HL-60 (cell line): Measurements from ENCODE around the gene CAMKK2.

Source experiments
- DNase-seq, 2 experiments: peaks; one replicate each; pipeline ENCODE4 v3.0.0-alpha.2; 2010 to 2020; ENCODE audit warnings: low read depth in 1 of 2, low spot score in 1 of 2
- H3K27ac ChIP-seq: fragments of 250-450 bp; sonication (Bioruptor Pico); replicated peaks from 2 replicates; pipeline ENCODE4 v1.5.1; 2020; ENCODE audit warnings: mild to moderate bottlenecking, moderate library complexity
- H3K27me3 ChIP-seq: fragments of 250-450 bp; sonication (Bioruptor Pico); 2 replicates; pipeline ENCODE4 v1.5.1; 2021; ENCODE audit warnings: mild to moderate bottlenecking, moderate library complexity; ENCODE audit not compliant: insufficient read depth, poor library complexity, severe bottlenecking
- H3K4me3 ChIP-seq: replicated peaks from 2 replicates; pipeline ENCODE4 v1.5.1; 2011; ENCODE audit warnings: mild to moderate bottlenecking, control low read depth, low read length; ENCODE audit not compliant: insufficient read depth
- GABPA ChIP-seq: IDR thresholded peaks from 2 replicates; pipeline ENCODE4 v1.6.1; 2012; ENCODE audit warnings: low read depth
- POLR2AphosphoS5 ChIP-seq: IDR thresholded peaks from 2 replicates; pipeline ENCODE4 v1.6.1; 2012; ENCODE audit warnings: low read depth
- SPI1 ChIP-seq: IDR thresholded peaks from 2 replicates; pipeline ENCODE4 v1.6.1; 2012; ENCODE audit warnings: low read depth, mild to moderate bottlenecking, borderline replicate concordance
- TF ChIP-seq, protein P1 (sequence below): IDR thresholded peaks from 2 replicates; pipeline ENCODE4 v1.6.1; 2012; ENCODE audit warnings: low read depth; ENCODE audit not compliant: insufficient replicate concordance
- TF ChIP-seq, protein P2 (sequence below): IDR thresholded peaks from one replicate; pipeline ENCODE4 v1.5.1; 2011; ENCODE audit warnings: low read length, control low read depth, inconsistent platforms; ENCODE audit not compliant: insufficient read depth

The CAMKK2 gene

DNA sequence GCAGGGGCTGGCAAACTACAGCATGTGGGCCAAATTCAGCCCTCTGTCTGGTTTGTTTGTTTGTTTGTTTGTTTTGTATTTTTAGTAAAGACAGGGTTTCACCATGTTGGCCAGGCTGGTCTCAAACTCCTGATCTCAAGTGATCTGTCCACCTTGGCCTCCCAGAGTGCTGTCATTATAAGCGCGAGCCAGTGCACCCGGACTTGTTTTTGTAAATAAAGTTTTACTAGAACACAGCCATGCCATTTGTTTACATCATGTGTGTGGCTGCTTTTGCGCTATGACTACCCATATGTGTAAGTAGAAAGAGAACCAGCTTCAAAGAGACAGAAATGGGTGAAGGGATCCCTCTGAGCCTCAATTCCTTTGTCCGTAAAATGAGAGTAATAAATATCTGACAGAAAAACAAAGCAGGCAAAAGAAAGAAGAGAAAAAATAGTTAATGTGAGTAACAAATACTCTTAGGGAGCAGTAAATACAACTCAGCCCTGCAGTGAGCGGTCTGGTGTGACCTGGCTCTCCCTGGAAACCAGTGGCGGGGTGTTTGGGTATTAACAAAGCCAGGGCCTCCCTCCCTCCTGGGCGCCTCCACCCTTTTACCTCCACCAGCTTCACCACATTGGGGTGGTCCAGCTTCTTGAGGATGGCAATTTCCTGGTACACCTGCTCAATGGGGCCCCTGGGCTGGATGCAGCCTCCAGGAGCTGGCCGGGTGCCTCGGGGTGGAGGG lies 33.1 kb downstream of the CAMKK2 start:
- Histone ChIP-seq H3K4me3 (no peak overlapping the region), H3K27ac (no peak overlapping the region), H3K27me3 (no peaks in the 10 kb centered on the region)
- TF ChIP-seq SPI1: no peak
- TF ChIP-seq GABPA: no peak
- TF ChIP-seq, protein P1, sequence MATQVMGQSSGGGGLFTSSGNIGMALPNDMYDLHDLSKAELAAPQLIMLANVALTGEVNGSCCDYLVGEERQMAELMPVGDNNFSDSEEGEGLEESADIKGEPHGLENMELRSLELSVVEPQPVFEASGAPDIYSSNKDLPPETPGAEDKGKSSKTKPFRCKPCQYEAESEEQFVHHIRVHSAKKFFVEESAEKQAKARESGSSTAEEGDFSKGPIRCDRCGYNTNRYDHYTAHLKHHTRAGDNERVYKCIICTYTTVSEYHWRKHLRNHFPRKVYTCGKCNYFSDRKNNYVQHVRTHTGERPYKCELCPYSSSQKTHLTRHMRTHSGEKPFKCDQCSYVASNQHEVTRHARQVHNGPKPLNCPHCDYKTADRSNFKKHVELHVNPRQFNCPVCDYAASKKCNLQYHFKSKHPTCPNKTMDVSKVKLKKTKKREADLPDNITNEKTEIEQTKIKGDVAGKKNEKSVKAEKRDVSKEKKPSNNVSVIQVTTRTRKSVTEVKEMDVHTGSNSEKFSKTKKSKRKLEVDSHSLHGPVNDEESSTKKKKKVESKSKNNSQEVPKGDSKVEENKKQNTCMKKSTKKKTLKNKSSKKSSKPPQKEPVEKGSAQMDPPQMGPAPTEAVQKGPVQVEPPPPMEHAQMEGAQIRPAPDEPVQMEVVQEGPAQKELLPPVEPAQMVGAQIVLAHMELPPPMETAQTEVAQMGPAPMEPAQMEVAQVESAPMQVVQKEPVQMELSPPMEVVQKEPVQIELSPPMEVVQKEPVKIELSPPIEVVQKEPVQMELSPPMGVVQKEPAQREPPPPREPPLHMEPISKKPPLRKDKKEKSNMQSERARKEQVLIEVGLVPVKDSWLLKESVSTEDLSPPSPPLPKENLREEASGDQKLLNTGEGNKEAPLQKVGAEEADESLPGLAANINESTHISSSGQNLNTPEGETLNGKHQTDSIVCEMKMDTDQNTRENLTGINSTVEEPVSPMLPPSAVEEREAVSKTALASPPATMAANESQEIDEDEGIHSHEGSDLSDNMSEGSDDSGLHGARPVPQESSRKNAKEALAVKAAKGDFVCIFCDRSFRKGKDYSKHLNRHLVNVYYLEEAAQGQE: no peak
- TF ChIP-seq, protein P2, sequence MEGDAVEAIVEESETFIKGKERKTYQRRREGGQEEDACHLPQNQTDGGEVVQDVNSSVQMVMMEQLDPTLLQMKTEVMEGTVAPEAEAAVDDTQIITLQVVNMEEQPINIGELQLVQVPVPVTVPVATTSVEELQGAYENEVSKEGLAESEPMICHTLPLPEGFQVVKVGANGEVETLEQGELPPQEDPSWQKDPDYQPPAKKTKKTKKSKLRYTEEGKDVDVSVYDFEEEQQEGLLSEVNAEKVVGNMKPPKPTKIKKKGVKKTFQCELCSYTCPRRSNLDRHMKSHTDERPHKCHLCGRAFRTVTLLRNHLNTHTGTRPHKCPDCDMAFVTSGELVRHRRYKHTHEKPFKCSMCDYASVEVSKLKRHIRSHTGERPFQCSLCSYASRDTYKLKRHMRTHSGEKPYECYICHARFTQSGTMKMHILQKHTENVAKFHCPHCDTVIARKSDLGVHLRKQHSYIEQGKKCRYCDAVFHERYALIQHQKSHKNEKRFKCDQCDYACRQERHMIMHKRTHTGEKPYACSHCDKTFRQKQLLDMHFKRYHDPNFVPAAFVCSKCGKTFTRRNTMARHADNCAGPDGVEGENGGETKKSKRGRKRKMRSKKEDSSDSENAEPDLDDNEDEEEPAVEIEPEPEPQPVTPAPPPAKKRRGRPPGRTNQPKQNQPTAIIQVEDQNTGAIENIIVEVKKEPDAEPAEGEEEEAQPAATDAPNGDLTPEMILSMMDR: no peak
- no peak for TF ChIP-seq POLR2AphosphoS5
- DNase-seq: no peak

DNA sequence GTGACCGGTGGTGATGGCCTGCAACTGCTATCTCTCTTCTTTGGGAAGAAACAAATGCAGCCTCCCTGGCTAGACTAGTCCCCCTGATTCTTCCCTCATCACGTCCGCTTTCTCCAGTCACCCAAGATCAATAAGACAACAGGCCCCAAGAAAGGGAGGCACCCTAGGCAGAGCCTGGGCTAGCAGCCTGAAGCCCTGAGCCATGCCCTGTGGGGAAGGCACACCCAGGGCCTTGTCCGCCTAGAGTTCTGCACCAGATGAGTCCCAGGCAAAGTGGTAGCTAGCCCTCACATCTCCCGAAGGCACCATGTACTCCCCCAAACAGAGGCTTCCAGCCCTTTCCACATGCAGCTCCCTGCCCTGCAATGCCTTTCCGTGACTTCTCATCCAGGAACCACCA lies 35.1 kb downstream of the CAMKK2 start:
- H3K27ac ChIP-seq: no peak overlapping the region

DNA sequence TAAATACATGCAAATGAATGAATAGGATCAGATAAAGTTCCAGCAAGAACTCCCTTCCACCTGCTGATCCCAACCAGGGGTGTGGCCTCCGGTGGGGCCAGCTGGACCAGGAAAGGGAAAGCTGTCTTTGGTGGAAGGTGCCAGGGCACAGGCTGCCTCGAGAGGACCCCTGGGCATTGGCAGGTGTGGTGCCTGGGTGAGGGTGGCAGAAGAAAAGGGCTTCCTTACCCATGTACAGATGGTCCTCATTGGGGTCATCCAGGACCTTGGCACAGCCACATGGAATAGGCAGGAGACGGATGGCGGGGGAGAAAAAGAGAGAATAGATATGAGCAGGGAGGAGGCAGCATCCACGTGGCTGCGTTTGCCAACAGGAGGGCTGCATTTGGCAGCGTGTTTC lies 36.4 kb downstream of the CAMKK2 start:
- TF ChIP-seq, protein P1: no peak
- TF ChIP-seq POLR2AphosphoS5: no peak
- TF ChIP-seq, protein P2: no peak
- DNase-seq: no peak
- no peaks in the 10 kb centered on the region for H3K27me3 ChIP-seq
- H3K4me3 ChIP-seq: no peak overlapping the region
- H3K27ac ChIP-seq: no peak overlapping the region

More for the DNA sequence above, 35.1 kb downstream of the CAMKK2 start:
- TF ChIP-seq GABPA: no peak
- TF ChIP-seq, protein P2: no peak
- no peak for TF ChIP-seq POLR2AphosphoS5
- TF ChIP-seq, protein P1: no peak
- no peak for TF ChIP-seq SPI1
- Histone ChIP-seq H3K4me3 (no peak overlapping the region), H3K27me3 (no peaks in the 10 kb centered on the region)
- no peak for DNase-seq
